DOHH2 (cell line): ENCODE data around the gene DSCAM.

Source experiments
- EZH2phosphoT487 ChIP-seq: fragments of 200-600 bp; sonication (generic); IDR thresholded peaks from 2 replicates; pipeline ENCODE4 v1.6.1; 2017; ENCODE audit warnings: borderline replicate concordance, mild to moderate bottlenecking, antibody characterized with exemption, low read length, moderate library complexity, mixed read lengths
- TF ChIP-seq, protein P1 (sequence below): fragments of 200-600 bp; sonication (generic); IDR thresholded peaks from one replicate; pipeline ENCODE4 v1.5.1; 2014; ENCODE audit warnings: antibody characterized with exemption, mild to moderate bottlenecking, low read depth, low read length; ENCODE audit not compliant: poor library complexity, severe bottlenecking

DNA sequence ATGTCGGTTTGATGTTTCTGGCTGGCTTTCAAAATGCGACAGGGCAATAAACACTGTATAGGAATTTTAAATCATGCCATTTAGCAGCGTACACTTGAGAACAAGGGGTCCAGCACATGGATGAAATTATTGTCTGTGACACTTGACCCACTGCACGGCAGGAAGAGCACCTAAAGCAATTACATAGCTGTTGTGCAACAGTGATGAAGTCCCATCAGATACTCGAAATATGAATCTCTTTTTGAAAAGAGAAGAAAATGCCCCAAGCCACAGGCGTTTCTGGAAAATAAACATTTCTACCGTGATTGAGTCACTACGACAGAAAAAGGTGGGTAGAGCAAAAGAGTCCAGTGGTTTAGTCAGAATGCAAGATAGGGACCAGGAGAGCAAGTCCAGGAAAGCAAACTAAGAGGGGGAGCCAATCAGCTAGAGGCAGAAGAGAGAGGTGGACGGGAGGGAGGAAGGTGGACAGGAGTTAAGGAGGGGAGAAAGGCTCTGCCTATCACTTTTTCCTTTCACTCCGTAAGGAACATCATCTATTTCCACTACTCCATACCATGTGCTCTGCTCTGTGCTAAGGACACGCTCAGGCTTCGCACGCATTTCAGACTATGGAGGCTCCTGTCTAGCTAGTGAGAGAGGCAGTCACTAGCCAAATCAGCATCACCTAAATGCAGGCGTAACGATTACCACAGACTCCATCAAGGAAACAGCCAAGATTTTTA, 6.4 kb downstream of the DSCAM start:
- TF ChIP-seq, protein P1, sequence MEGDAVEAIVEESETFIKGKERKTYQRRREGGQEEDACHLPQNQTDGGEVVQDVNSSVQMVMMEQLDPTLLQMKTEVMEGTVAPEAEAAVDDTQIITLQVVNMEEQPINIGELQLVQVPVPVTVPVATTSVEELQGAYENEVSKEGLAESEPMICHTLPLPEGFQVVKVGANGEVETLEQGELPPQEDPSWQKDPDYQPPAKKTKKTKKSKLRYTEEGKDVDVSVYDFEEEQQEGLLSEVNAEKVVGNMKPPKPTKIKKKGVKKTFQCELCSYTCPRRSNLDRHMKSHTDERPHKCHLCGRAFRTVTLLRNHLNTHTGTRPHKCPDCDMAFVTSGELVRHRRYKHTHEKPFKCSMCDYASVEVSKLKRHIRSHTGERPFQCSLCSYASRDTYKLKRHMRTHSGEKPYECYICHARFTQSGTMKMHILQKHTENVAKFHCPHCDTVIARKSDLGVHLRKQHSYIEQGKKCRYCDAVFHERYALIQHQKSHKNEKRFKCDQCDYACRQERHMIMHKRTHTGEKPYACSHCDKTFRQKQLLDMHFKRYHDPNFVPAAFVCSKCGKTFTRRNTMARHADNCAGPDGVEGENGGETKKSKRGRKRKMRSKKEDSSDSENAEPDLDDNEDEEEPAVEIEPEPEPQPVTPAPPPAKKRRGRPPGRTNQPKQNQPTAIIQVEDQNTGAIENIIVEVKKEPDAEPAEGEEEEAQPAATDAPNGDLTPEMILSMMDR = no peak
- TF ChIP-seq EZH2phosphoT487 = no peak
